HCT116 (cell line): Measurements from ENCODE around the gene ENTHD1. TPM values are rescaled to one million over a fixed set of nuclear protein-coding genes. Genes with fewer than 3 reads are reported as not detected.

Source experiments
- ATAC-seq: fragments of 200-7000 bp; cut with Tn5 transposase; 2 replicates; pipeline ENCODE4 v1.9.1; 2020; ENCODE audit warnings: mild to moderate bottlenecking, moderate library complexity
- BruUV-seq: library from RNA; stranded (reverse); fragments of 400-500 nt; replicated peaks from 2 replicates; lab custom pipeline; 2021; lab: Mats Ljungman, UMichigan
- CTCF ChIA-PET: fragments of 300-600 bp; sonication (Branson Sonifier 250); formaldehyde crosslinking; loops from one replicate; lab custom pipeline; 2021; ENCODE audit warnings: antibody characterized with exemption; lab: Charles Lee
- POLR2A ChIA-PET: fragments of 300-600, 350-600 bp; sonication (Branson Sonifier 250); formaldehyde crosslinking; loops from one replicate; lab custom pipeline; 2021; ENCODE audit warnings: antibody characterized with exemption; lab: Charles Lee
- RAD21 ChIA-PET, 2 experiments: fragments of 300-600 bp; sonication (Branson Sonifier 250); formaldehyde crosslinking; loops; one replicate each; lab custom pipeline; 2023; ENCODE audit warnings: low total read pairs in 2 of 2; ENCODE audit not compliant: uncharacterized antibody in 2 of 2, unreplicated experiment in 2 of 2, low non-redundant PET in 1 of 2; lab: Charles Lee
- DNase-seq: peaks from one replicate; pipeline ENCODE4 v3.0.0-alpha.2; 2010; ENCODE audit warnings: low read depth, low spot score
- H2AFZ ChIP-seq: fragments of 200-600 bp; shearing (Covaris generic), sonication (generic); 2 replicates; pipeline ENCODE4 v1.6.1; 2017; ENCODE audit warnings: low read depth, mixed run types, mixed read lengths, antibody characterized with exemption, low read length; ENCODE audit not compliant: poor library complexity, severe bottlenecking
- H3K27ac ChIP-seq: 2 replicates; pipeline ENCODE4 v1.5.1; 2012; ENCODE audit warnings: low read depth, low read length
- H3K27me3 ChIP-seq: fragments of 200-600 bp; sonication (generic); 2 replicates; pipeline ENCODE4 v1.6.1; 2016; ENCODE audit warnings: mixed run types, low read length, mixed read lengths; ENCODE audit not compliant: insufficient read depth
- H3K36me3 ChIP-seq, 2 experiments: fragments of 200-500 bp in 1 of 2; fragments of 200-600 bp in 1 of 2; sonication (Bioruptor generic) in 1 of 2; sonication (generic) in 1 of 2; 2 replicates each; pipeline versions ENCODE4 v1.5.1 to v1.6.1; 2014 to 2016; ENCODE audit warnings: low read length in 2 of 2, inconsistent platforms in 1 of 2, mixed read lengths in 1 of 2, mixed run types in 1 of 2; ENCODE audit not compliant: insufficient read depth in 2 of 2, control insufficient read depth in 1 of 2
- H3K4me1 ChIP-seq, 2 experiments: fragments of 200-600 bp in 1 of 2; sonication (generic) in 1 of 2; 2 replicates each; pipeline versions ENCODE4 v1.5.1 to v1.6.1; 2012 to 2017; ENCODE audit warnings: low read length in 2 of 2, inconsistent platforms in 1 of 2, mild to moderate bottlenecking in 1 of 2, mixed read lengths in 1 of 2, mixed run types in 1 of 2, moderate library complexity in 1 of 2; ENCODE audit not compliant: insufficient read depth in 2 of 2, control insufficient read depth in 1 of 2
- H3K4me2 ChIP-seq: fragments of 200-600 bp; sonication (generic); 2 replicates; pipeline ENCODE4 v1.6.1; 2017; ENCODE audit warnings: mixed run types, low read length, mixed read lengths
- H3K4me3 ChIP-seq, 2 experiments: fragments of 200-600 bp in 1 of 2; sonication (generic) in 1 of 2; replicated peaks in 1 of 2; 2 replicates each; pipeline ENCODE4 v1.5.1; 2011 to 2016; ENCODE audit warnings: low read length in 2 of 2, control low read depth in 1 of 2, low read depth in 1 of 2, mild to moderate bottlenecking in 1 of 2, mixed read lengths in 1 of 2, mixed run types in 1 of 2
- H3K79me2 ChIP-seq: fragments of 200-600 bp; sonication (generic); 2 replicates; pipeline ENCODE4 v1.6.1; 2017; ENCODE audit warnings: mild to moderate bottlenecking, mixed run types, low read length, moderate library complexity, mixed read lengths; ENCODE audit not compliant: insufficient read depth
- H3K9ac ChIP-seq: fragments of 200-600 bp; sonication (generic); 2 replicates; pipeline ENCODE4 v1.6.1; 2016; ENCODE audit warnings: low read length, mixed read lengths
- H3K9me2 ChIP-seq: fragments of 200-600 bp; sonication (generic), shearing (Covaris generic); 2 replicates; pipeline ENCODE4 v1.6.1; 2017; ENCODE audit warnings: mixed run types, mild to moderate bottlenecking, moderate library complexity; ENCODE audit not compliant: insufficient read depth
- H3K9me3 ChIP-seq, 2 experiments: fragments of 200-500 bp in 1 of 2; fragments of 200-600 bp in 1 of 2; sonication (Bioruptor generic) in 1 of 2; sonication (generic) in 1 of 2; 2 replicates each; pipeline ENCODE4 v1.6.1; 2014 to 2017; ENCODE audit warnings: low read length in 2 of 2, mixed read lengths in 2 of 2, inconsistent platforms in 1 of 2, low read depth in 1 of 2, mild to moderate bottlenecking in 1 of 2, mixed run types in 1 of 2, moderate library complexity in 1 of 2; ENCODE audit not compliant: control insufficient read depth in 1 of 2, insufficient read depth in 1 of 2
- H4K20me1 ChIP-seq: fragments of 200-600 bp; sonication (generic), shearing (Covaris generic); 2 replicates; pipeline ENCODE4 v1.6.1; 2017; ENCODE audit warnings: mixed run types, mild to moderate bottlenecking, moderate library complexity; ENCODE audit not compliant: insufficient read depth
- ATF3 ChIP-seq: IDR thresholded peaks from 2 replicates; pipeline ENCODE4 v1.6.1; 2012
- CBX3 ChIP-seq: IDR thresholded peaks from 2 replicates; pipeline ENCODE4 v1.6.1; 2012; ENCODE audit warnings: low read depth
- CEBPB ChIP-seq: IDR thresholded peaks from 2 replicates; pipeline ENCODE4 v1.6.1; 2012; ENCODE audit warnings: low read depth
- ELF1 ChIP-seq: IDR thresholded peaks from 2 replicates; pipeline ENCODE4 v1.6.1; 2012; ENCODE audit warnings: low read depth, borderline replicate concordance
- EZH2 ChIP-seq: fragments of 200-600 bp; sonication (generic); IDR thresholded peaks from 2 replicates; pipeline ENCODE4 v1.6.1; 2017; ENCODE audit warnings: antibody characterized with exemption, mixed run types
- EZH2phosphoT487 ChIP-seq: fragments of 200-600 bp; IDR thresholded peaks from 2 replicates; pipeline ENCODE4 v1.6.1; 2018; ENCODE audit warnings: antibody characterized with exemption, borderline replicate concordance
- FOSL1 ChIP-seq: IDR thresholded peaks from 2 replicates; pipeline ENCODE4 v1.6.1; 2012; ENCODE audit warnings: low read depth
- POLR2A ChIP-seq: IDR thresholded peaks from 2 replicates; pipeline ENCODE4 v1.7.0; 2011; ENCODE audit warnings: borderline replicate concordance; ENCODE audit not compliant: insufficient read depth, insufficient read length; ENCODE audit errors: extremely low read depth
- POLR2AphosphoS5 ChIP-seq: IDR thresholded peaks from 2 replicates; pipeline ENCODE4 v1.6.1; 2011; ENCODE audit warnings: mild to moderate bottlenecking, low read depth, low read length, moderate library complexity
- RAD21 ChIP-seq: IDR thresholded peaks from 2 replicates; pipeline ENCODE4 v1.6.1; 2012; ENCODE audit warnings: low read depth, mild to moderate bottlenecking
- REST ChIP-seq: IDR thresholded peaks from 2 replicates; pipeline ENCODE4 v1.6.1; 2012; ENCODE audit warnings: low read depth
- SIN3A ChIP-seq: IDR thresholded peaks from 2 replicates; pipeline ENCODE4 v1.6.1; 2012; ENCODE audit warnings: low read depth
- TCF7L2 ChIP-seq: IDR thresholded peaks from 2 replicates; pipeline ENCODE4 v1.7.0; 2011; ENCODE audit warnings: borderline replicate concordance, inconsistent platforms; ENCODE audit not compliant: insufficient read depth, insufficient read length; ENCODE audit errors: extremely low read depth
- YY1 ChIP-seq: IDR thresholded peaks from 2 replicates; pipeline ENCODE4 v1.6.1; 2011; ENCODE audit warnings: low read length, low read depth, moderate library complexity, mild to moderate bottlenecking; ENCODE audit not compliant: insufficient replicate concordance; ENCODE audit errors: extremely low read depth
- ZFX ChIP-seq: fragments of 450-650 bp; IDR thresholded peaks from 2 replicates; pipeline ENCODE4 v1.6.1; 2017
- ZNF274 ChIP-seq: fragments of 200-500 bp; sonication (Bioruptor generic); IDR thresholded peaks from 2 replicates; pipeline ENCODE4 v1.6.1; 2014; ENCODE audit warnings: mild to moderate bottlenecking, low read depth, low read length, inconsistent platforms
- intact Hi-C: fragments of 100-400 bp; cut with micrococcal nuclease; formaldehyde crosslinking; loops from 2 replicates; pipeline ENCODE4 v1.10.0; 2022
- total RNA-seq: library from RNA; stranded (reverse); gene quantifications from one replicate; pipeline ENCODE4 v1.2.1, GENCODE V29; 2021; ENCODE audit not compliant: unreplicated experiment
- TF ChIP-seq, protein P1 (sequence below): IDR thresholded peaks from 2 replicates; pipeline ENCODE4 v1.6.1; 2012
- TF ChIP-seq, protein P2 (sequence below): IDR thresholded peaks from 2 replicates; pipeline ENCODE4 v1.6.1; 2011; ENCODE audit warnings: mild to moderate bottlenecking, low read length, moderate library complexity; ENCODE audit not compliant: insufficient replicate concordance; ENCODE audit errors: extremely low read depth

ENTHD1 gene
- total RNA-seq, 1 experiment from 2014 or later = not detected

DNA sequence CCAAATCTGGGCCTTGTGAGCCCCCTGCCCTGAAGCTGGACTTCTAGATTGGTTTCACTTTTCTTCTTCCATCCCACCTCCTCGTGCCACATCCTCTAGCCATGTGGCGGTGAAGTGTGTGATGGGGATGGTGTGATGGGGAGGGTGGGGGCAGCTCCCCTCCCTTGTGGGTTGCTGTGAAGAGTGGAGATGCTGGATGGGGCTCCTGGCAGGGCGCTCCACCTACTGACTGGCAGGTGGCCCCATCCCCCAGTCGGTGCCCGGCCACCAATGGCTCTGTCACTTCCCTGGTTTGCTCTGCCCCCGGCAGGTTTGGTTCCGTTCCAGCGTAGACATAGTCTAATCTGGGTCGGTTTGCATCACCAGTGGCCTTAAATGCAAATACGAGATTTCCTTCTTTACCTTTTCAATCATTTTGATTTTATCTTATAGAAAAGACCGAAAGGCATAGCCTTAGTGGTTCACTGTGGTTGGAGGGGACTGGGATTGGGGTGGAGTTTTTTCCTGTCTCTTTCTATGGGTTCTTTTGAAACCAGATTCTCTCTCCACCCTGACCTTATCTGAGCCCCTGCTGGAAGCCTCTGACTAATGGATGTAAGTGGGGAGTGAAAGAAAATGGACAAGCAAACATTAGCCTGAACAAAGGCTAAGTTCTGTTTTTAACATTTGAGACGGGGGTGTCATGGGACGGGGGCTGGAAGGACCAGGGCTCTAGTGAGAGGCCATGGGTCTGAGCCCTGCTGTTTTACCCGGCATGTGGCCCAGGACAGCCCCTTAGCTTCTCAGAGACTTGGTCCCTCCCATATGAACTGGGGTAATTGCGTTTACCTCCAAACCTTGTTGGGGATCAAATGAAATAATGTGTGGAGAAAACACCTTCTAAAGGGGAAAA is 173.8 kb downstream of the ENTHD1 start:
- Histone ChIP-seq H4K20me1 (no peaks in the 10 kb centered on the region), H3K36me3 (no peaks in the 10 kb centered on the region), H3K27me3 (no peaks in the 10 kb centered on the region), H3K4me3 (no peak overlapping the region), H3K27ac (no peak overlapping the region), H3K9me2 (no peaks in the 10 kb centered on the region), H3K9ac (no peak overlapping the region), H3K4me1 (peaks cover 5 to 12% of the 10 kb centered on the region in 2 experiments; a peak in 3 of 4 replicates), H2AFZ (no peak overlapping the region), H3K4me2 (no peak overlapping the region), H3K79me2 (no peaks in the 10 kb centered on the region), H3K9me3 (no peaks in the 10 kb centered on the region)
- POLR2A ChIA-PET = no interaction called here
- no TSS peak for BruUV-seq
- intact Hi-C loops = no loop called here
- ATAC-seq = no peak
- DNase-seq = no peak
- CTCF ChIA-PET = no interaction called here
- RAD21 ChIA-PET = no interaction called here
- TF ChIP-seq ZFX = no peak
- no peak for TF ChIP-seq ATF3
- no peak for TF ChIP-seq EZH2
- TF ChIP-seq POLR2AphosphoS5 = no peak
- no peak for TF ChIP-seq TCF7L2
- no peak for TF ChIP-seq FOSL1
- no peak for TF ChIP-seq SIN3A
- no peak for TF ChIP-seq RAD21
- no peak for TF ChIP-seq YY1
- no peak for TF ChIP-seq CEBPB
- TF ChIP-seq REST = no peak
- no peak for TF ChIP-seq CBX3
- TF ChIP-seq ELF1 = no peak
- TF ChIP-seq, protein P1, sequence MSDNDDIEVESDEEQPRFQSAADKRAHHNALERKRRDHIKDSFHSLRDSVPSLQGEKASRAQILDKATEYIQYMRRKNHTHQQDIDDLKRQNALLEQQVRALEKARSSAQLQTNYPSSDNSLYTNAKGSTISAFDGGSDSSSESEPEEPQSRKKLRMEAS = no peak
- TF ChIP-seq POLR2A = no peak
- TF ChIP-seq EZH2phosphoT487 = no peak
- TF ChIP-seq, protein P2, sequence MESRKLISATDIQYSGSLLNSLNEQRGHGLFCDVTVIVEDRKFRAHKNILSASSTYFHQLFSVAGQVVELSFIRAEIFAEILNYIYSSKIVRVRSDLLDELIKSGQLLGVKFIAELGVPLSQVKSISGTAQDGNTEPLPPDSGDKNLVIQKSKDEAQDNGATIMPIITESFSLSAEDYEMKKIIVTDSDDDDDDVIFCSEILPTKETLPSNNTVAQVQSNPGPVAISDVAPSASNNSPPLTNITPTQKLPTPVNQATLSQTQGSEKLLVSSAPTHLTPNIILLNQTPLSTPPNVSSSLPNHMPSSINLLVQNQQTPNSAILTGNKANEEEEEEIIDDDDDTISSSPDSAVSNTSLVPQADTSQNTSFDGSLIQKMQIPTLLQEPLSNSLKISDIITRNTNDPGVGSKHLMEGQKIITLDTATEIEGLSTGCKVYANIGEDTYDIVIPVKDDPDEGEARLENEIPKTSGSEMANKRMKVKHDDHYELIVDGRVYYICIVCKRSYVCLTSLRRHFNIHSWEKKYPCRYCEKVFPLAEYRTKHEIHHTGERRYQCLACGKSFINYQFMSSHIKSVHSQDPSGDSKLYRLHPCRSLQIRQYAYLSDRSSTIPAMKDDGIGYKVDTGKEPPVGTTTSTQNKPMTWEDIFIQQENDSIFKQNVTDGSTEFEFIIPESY = no peak
- no peak for TF ChIP-seq ZNF274
